HL-60 (cell line): Measurements from ENCODE around the gene CCDC88C.

Experiments
- DNase-seq, 2 experiments: peaks; one replicate each; pipeline ENCODE4 v3.0.0-alpha.2; 2010 to 2020; ENCODE audit warnings: low read depth in 1 of 2, low spot score in 1 of 2
- H3K27ac ChIP-seq: fragments of 250-450 bp; sonication (Bioruptor Pico); replicated peaks from 2 replicates; pipeline ENCODE4 v1.5.1; 2020; ENCODE audit warnings: mild to moderate bottlenecking, moderate library complexity
- H3K27me3 ChIP-seq: fragments of 250-450 bp; sonication (Bioruptor Pico); 2 replicates; pipeline ENCODE4 v1.5.1; 2021; ENCODE audit warnings: mild to moderate bottlenecking, moderate library complexity; ENCODE audit not compliant: insufficient read depth, poor library complexity, severe bottlenecking
- H3K4me3 ChIP-seq: replicated peaks from 2 replicates; pipeline ENCODE4 v1.5.1; 2011; ENCODE audit warnings: mild to moderate bottlenecking, control low read depth, low read length; ENCODE audit not compliant: insufficient read depth
- CTCF ChIP-seq: IDR thresholded peaks from one replicate; pipeline ENCODE4 v1.5.1; 2011; ENCODE audit warnings: low read length, control low read depth, inconsistent platforms; ENCODE audit not compliant: insufficient read depth
- GABPA ChIP-seq: IDR thresholded peaks from 2 replicates; pipeline ENCODE4 v1.6.1; 2012; ENCODE audit warnings: low read depth
- POLR2AphosphoS5 ChIP-seq: IDR thresholded peaks from 2 replicates; pipeline ENCODE4 v1.6.1; 2012; ENCODE audit warnings: low read depth
- REST ChIP-seq: IDR thresholded peaks from 2 replicates; pipeline ENCODE4 v1.6.1; 2012; ENCODE audit warnings: low read depth; ENCODE audit not compliant: insufficient replicate concordance
- SPI1 ChIP-seq: IDR thresholded peaks from 2 replicates; pipeline ENCODE4 v1.6.1; 2012; ENCODE audit warnings: low read depth, mild to moderate bottlenecking, borderline replicate concordance

The CCDC88C gene

GRCh38 chr14:91330096-91330696 is 87.4 kb downstream of the CCDC88C start:
- Histone ChIP-seq H3K4me3 (no peak overlapping the region), H3K27me3 (no peaks in the 10 kb centered on the region), H3K27ac (no peak overlapping the region; the same call in 1 of the 2 replicates)
- TF ChIP-seq POLR2AphosphoS5 (no peak), SPI1 (no peak), GABPA (no peak), CTCF (no peak), REST (no peak)
- DNase-seq: no peak

DNA sequence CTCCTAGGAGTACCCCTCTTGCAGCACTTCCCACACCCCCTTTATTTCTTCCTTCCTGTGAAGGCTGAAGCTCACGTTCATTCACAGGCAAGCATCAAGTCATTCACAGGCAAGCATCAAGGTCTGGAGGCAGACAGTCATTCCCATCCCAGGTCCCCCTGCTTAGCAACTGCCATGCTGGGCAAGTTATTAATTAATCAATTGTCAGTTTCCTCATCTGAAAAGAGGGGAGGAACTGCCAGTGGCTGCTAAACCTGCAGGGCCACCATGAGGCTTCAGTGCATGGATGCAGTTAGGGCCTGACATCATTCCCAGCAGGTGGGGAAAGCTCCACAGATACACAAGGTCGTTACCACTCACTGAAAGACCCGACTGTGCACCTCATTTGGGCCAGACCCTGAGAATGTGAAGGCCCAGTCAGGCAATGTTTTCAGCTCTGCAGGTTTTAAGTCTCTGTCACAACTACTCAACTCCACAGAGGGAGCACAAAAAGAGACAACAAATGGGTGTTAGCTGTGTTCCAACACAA is 88.1 kb downstream of the CCDC88C start:
- no peak overlapping the region; the same call in 1 of the 2 replicates for H3K27ac ChIP-seq
- H3K4me3 ChIP-seq: no peak overlapping the region
- no peak for DNase-seq
- H3K27me3 ChIP-seq: no peaks in the 10 kb centered on the region
- TF ChIP-seq POLR2AphosphoS5 (no peak), REST (no peak), GABPA (no peak), CTCF (no peak), SPI1 (no peak)

GRCh38 chr14:91328313-91329050 is 89.1 kb downstream of the CCDC88C start:
- no peaks in the 10 kb centered on the region for H3K27me3 ChIP-seq
- TF ChIP-seq GABPA (no peak), REST (no peak), CTCF (no peak), POLR2AphosphoS5 (no peak), SPI1 (no peak)
- H3K27ac ChIP-seq: no peak overlapping the region
- no peak for DNase-seq
- H3K4me3 ChIP-seq: no peak overlapping the region
